Stimulated activated CD8-positive, alpha-beta memory T cell treated with anti-CD3 and anti-CD28 coated beads, Interleukin-4, amount 100 ng/mL, for 24 hours (primary cell): Measurements from ENCODE around the gene CEP78.
A peak's percentile ranks its signal among the peaks of the same experiment; 100 is the strongest.
"Not testable (repeated sequence)": the region's sequence is repeated elsewhere in the genome, so short reads cannot be mapped to it uniquely, and the experiment has no call there.

Experiments used
- DNase-seq: peaks from one replicate; pipeline ENCODE4 v3.0.0-alpha.2; 2020; ENCODE audit warnings: low read depth

Gene CEP78

GRCh38 chr9:78235762-78236550, at the start of gene CEP78:
TSS of gene CEP78 (plus strand) at chr9:78236075. CDS start at chr9:78236351, 276 bp downstream.
- DNase-seq: peak; percentile 87

GRCh38 chr9:78187763-78188484, 48.0 kb upstream of the CEP78 start:
- no peak for DNase-seq

GRCh38 chr9:78188594-78188993, 47.3 kb upstream of the CEP78 start:
- no peak for DNase-seq

GRCh38 chr9:78189001-78189400, 46.9 kb upstream of the CEP78 start:
- no peak for DNase-seq

- no peak for DNase-seq
Measured at GRCh38 chr9:78189461-78189860, 46.4 kb upstream of the CEP78 start.

- no peak for DNase-seq
Measured at GRCh38 chr9:78191931-78192330, 43.9 kb upstream of the CEP78 start.

- DNase-seq: no peak
Measured at GRCh38 chr9:78196258-78196657, 39.6 kb upstream of the CEP78 start.

- peak; percentile 41 for DNase-seq
Measured at GRCh38 chr9:78201158-78201777, 34.6 kb upstream of the CEP78 start.

- no peak for DNase-seq
Measured at GRCh38 chr9:78207319-78207718, 28.6 kb upstream of the CEP78 start.

GRCh38 chr9:78207901-78208300, 28.0 kb upstream of the CEP78 start:
- no peak for DNase-seq

GRCh38 chr9:78209127-78209526, 26.7 kb upstream of the CEP78 start:
- DNase-seq: no peak

- DNase-seq: no peak
Measured at GRCh38 chr9:78210841-78211301, 25.0 kb upstream of the CEP78 start.

GRCh38 chr9:78212868-78213267, 23.0 kb upstream of the CEP78 start:
- no peak for DNase-seq

GRCh38 chr9:78213712-78214111, 22.2 kb upstream of the CEP78 start:
- DNase-seq: no peak

- DNase-seq: no peak
Measured at GRCh38 chr9:78214492-78214891, 21.4 kb upstream of the CEP78 start.

GRCh38 chr9:78215706-78216105, 20.2 kb upstream of the CEP78 start:
- no peak for DNase-seq

GRCh38 chr9:78218890-78219289, 17.0 kb upstream of the CEP78 start:
- no peak for DNase-seq

GRCh38 chr9:78221425-78221824, 14.4 kb upstream of the CEP78 start:
- no peak for DNase-seq

- not testable (repeated sequence) for DNase-seq
Measured at GRCh38 chr9:78221841-78222240, 14.0 kb upstream of the CEP78 start.

- DNase-seq: no peak
Measured at GRCh38 chr9:78230761-78231160, 5.1 kb upstream of the CEP78 start.

- DNase-seq: not testable (repeated sequence)
Measured at GRCh38 chr9:78232471-78232870, 3.4 kb upstream of the CEP78 start.

GRCh38 chr9:78234810-78235209, 1.1 kb upstream of the CEP78 start:
- no peak for DNase-seq

GRCh38 chr9:78235256-78235761, 566 bp upstream of the CEP78 start:
- no peak for DNase-seq
